Measurements from ENCODE around the gene COX4I2.

DNA sequence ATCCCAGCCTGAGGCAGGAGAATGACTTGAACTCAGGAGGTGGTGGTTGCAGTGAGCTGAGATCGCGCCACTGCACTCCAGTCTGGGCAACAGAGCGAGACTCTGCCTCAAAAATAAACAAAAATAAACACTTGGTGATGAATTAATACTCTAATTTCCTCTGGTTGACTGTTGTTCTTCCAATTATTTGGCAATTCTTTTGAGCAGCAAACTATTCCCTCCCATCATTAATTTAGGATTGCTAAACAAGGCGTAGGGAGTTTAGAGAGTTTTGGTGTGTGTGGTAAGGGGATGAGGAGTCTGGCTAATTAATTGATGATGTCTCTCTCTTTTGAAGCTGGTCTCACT lies 35.3 kb upstream of the COX4I2 start:
- TF ChIP-seq POLR2AphosphoS5 (IDR thresholded peaks at IDR 0.05; ENCODE audit: low read depth, low read length) = no peak
- no peak for TF ChIP-seq POLR2A (IDR thresholded peaks at IDR 0.05; ENCODE audit: low read depth, low read length)
- TF ChIP-seq POU2F2 (IDR thresholded peaks at IDR 0.05; ENCODE audit: low read depth, low read length) = no peak
- no peak for TF ChIP-seq SPI1 (IDR thresholded peaks at IDR 0.05; ENCODE audit: low read depth, low read length)
